Transverse colon (tissue), 4 donors: ENCODE data around the gene CCDC40.

Experiments used
- CTCF ChIP-seq, 5 experiments: fragments of 200-600 bp in 3 of 5; fragments of 450-650 bp in 2 of 5; sonication (generic) in 3 of 5; IDR thresholded peaks; 1 replicate in 2 of 5; 2 replicates in 3 of 5; pipeline ENCODE4 v1.5.1; 2016 to 2017; ENCODE audit warnings: antibody characterized with exemption in 5 of 5, inconsistent platforms in 3 of 5, mild to moderate bottlenecking in 2 of 5, moderate library complexity in 1 of 5
- EP300 ChIP-seq: sonication (generic); formaldehyde crosslinking; IDR thresholded peaks from one replicate; pipeline ENCODE4 v1.6.1; 2017; ENCODE audit warnings: antibody characterized with exemption, low read depth
- POLR2A ChIP-seq: fragments of 450-650 bp; IDR thresholded peaks from one replicate; pipeline ENCODE4 v1.6.1; 2016; ENCODE audit warnings: antibody characterized with exemption, mild to moderate bottlenecking, moderate library complexity
- POLR2AphosphoS5 ChIP-seq, 3 donors: sonication (generic); formaldehyde crosslinking; IDR thresholded peaks; one replicate each; pipeline ENCODE4 v1.6.1; 2016; ENCODE audit warnings: antibody characterized with exemption in 3 of 3

GRCh38 chr17:80017226-80018010 is 19.0 kb upstream of the CCDC40 start:
- TF ChIP-seq CTCF (IDR thresholded peaks at IDR 0.05), result no peak
- TF ChIP-seq POLR2AphosphoS5 (IDR thresholded peaks at IDR 0.05), result no peak
- no peak for TF ChIP-seq POLR2A
- no peak for TF ChIP-seq EP300
